ENCODE data around the gene ACVR1B. TPM values are rescaled to one million over a fixed set of nuclear protein-coding genes. Genes with fewer than 3 reads are reported as not detected.

ACVR1B gene
- total and polyA plus RNA-seq, 9 of the 15 experiments (the other 6 are each of a cell fraction or from before 2014, with no cell fraction given), result 0.97 to 15.1 (median 6.8) TPM

GRCh38 chr12:52035190-52035589 is 83.7 kb downstream of the ACVR1B start:
- DNase-seq (ENCODE audit: extremely low read depth in 1 of 4, low spot score in 3 of 4), result no peak
- Histone ChIP-seq H3K27ac (ENCODE audit: extremely low read depth, low read depth, low read length) (no peak overlapping the region), H3K79me2 (ENCODE audit: control insufficient read depth, insufficient read depth, low read length) (no peaks in the 10 kb centered on the region), H4K20me1 (replicated peaks; ENCODE audit: control insufficient read depth, insufficient read depth, low read length) (no peaks in the 10 kb centered on the region), H3K27me3 (ENCODE audit: control insufficient read depth in 2 of 2, insufficient read depth in 2 of 2, low read length in 2 of 2) (peaks cover 0 to 6% of the 10 kb centered on the region in 2 experiments; a peak in 1 of 5 replicates), H3K9me1 (ENCODE audit: control insufficient read depth, insufficient read depth, low read length) (no peaks in the 10 kb centered on the region), H3K4me3 (no peak overlapping the region), H3K36me3 (ENCODE audit: control insufficient read depth, insufficient read depth, low read length) (no peaks in the 10 kb centered on the region), H3K9ac (ENCODE audit: insufficient read depth in 1 of 2, low read depth in 2 of 2, low read length in 2 of 2) (peak overlapping the region in 1 of 2 experiments; percentile 47; a peak in 1 of 4 replicates), H3K4me2 (ENCODE audit: insufficient read depth, low read length) (no peak overlapping the region), H2AFZ (ENCODE audit: low read depth, low read length) (no peak overlapping the region), H3K9me3 (replicated peaks; ENCODE audit: control insufficient read depth, insufficient read depth, low read depth, low read length) (no peaks in the 10 kb centered on the region), H3K4me1 (replicated peaks in 1 of 2; ENCODE audit: control insufficient read depth in 2 of 2, insufficient read depth in 2 of 2, low read length in 2 of 2) (peaks cover 17 to 23% of the 10 kb centered on the region in 2 experiments; a peak in 4 of 5 replicates)
- ChIA-PET POLR2A (no interaction called here), CTCF (ENCODE audit: low intra/inter-chr PET ratio) (no interaction called here)
- TF ChIP-seq ETV6 (IDR thresholded peaks at IDR 0.05; ENCODE audit: borderline replicate concordance in 1 of 2, low read depth in 2 of 2, low read length in 1 of 2) (no peak), ETV6 (CRISPR knock-in tag; IDR thresholded peaks at IDR 0.05; ENCODE audit: borderline replicate concordance) (no peak), ELF1 (tag; IDR thresholded peaks at IDR 0.05) (no peak), TFE3 (CRISPR knock-in tag; IDR thresholded peaks at IDR 0.05) (no peak), PKNOX1 (IDR thresholded peaks at IDR 0.05) (no peak), MNT (conservative IDR thresholded peaks at IDR 0.05) (no peak), ETV1 (tag; conservative IDR thresholded peaks at IDR 0.05; ENCODE audit: low read depth) (no peak), E2F3 (CRISPR knock-in tag; IDR thresholded peaks at IDR 0.05) (no peak), POLR2AphosphoS2 (IDR thresholded peaks at IDR 0.05; ENCODE audit: low read length) (no peak), NFIC (IDR thresholded peaks at IDR 0.05) (no peak), MCM3 (IDR thresholded peaks at IDR 0.05) (no peak), RBM17 (IDR thresholded peaks at IDR 0.05; ENCODE audit: borderline replicate concordance, low read depth, low read length) (no peak)
- ATAC-seq, result no peak
- intact Hi-C loops (cut with micrococcal nuclease) (no loop called here), in situ Hi-C loops (cut with MboI) (no loop called here)
- no peak for FAIRE-seq
- WGBS (ENCODE audit: insufficient coverage, low coverage, missing lambda C conversion rate), result 72% methylated on average over 4 of the region's 4 CpGs
- no TSS peak for BruUV-seq (replicated peaks)
